ENCODE results near the gene FRAT2. TPM values are rescaled to one million over a fixed set of nuclear protein-coding genes. Genes with fewer than 3 reads are reported as not detected.

FRAT2 gene, protein sequence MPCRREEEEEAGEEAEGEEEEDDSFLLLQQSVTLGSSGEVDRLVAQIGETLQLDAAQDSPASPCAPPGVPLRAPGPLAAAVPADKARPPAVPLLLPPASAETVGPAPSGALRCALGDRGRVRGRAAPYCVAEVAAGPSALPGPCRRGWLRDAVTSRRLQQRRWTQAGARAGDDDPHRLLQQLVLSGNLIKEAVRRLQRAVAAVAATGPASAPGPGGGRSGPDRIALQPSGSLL
- total RNA-seq (2014; rRNA removed; shearing (Covaris generic)), result 21.3 and 21.7 TPM in 2 replicates

DNA sequence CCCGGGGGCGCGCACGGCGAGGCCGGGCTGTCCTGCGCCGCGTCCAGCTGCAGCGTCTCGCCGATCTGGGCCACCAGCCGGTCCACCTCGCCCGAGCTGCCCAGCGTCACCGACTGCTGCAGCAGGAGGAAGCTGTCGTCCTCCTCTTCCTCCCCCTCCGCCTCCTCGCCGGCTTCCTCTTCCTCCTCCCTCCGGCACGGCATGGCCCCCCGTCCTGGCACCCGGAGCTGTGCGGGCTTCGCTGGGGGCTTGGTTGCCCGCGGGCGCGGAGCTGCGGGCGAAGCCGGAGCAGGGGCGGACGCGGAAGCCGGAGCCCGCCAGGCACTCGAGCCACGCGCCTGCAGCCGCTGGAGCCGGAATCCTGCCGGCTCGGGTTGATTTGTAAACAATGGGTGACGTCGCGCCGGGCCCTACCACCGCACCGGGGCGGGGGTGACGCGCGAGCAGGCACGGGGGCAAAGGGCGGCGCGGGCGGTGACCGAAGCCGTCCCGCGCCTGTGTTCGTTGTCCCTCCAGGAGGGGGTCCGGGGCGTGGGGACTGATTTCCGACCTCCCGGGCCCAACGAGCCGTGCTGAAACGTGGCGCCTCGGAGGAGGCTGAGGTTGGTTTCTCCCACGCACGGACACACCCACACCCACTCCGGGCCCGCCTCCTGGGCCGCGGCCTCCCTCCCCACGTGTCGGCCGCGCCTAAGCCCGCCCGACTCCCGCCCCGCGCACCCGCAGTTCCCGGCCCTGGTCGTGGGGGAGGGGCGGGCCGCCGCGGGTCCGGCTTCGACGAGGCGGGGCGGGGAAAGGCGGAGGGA, at the start of gene FRAT2:
TSS of gene FRAT2 (minus strand) at position 360 of the 806 bp plus-strand sequence. CDS start at position 203, 157 bp downstream.

DNA sequence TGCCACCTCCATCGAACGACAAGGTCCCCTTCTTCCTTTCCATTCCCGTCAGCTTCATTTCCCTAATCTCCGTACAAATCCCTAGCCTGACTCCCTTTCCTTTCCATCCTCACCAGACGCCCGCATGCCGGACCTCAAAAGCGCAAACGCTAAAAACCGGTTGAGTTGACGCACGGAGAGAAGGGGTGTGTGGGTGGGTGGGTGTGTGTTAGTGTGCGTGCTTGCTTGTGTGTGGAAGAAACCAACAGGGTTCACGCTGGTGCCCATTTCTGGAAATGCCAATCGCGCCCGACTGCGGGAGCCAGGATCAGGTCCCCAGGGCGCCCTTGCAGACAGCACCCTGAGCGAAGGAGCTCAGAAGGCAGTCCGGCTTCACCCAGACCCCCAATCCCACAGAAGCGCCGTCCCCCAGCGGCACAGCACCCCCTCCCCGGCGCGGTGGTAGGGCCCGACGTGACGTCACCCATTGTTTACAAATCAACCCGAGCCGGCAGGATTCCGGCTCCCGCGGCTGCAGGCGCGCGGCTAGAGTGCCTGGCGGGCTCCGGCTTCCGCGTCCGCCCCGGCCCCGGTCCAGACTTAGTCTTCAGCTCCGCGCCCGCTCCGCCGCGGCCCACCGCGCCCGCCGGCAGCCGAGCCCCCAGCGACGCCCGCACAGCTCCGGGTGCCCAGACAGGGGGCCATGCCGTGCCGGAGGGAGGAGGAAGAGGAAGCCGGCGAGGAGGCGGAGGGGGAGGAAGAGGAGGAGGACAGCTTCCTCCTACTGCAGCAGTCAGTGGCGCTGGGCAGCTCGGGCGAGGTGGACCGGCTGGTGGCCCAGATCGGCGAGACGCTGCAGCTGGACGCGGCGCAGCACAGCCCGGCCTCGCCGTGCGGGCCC, 15.5 kb downstream of the FRAT2 start, which contains the start of gene FRAT1:
TSS of gene FRAT1 (plus strand) at position 500 of the 880 bp plus-strand sequence. CDS start at position 683, 183 bp downstream.

DNA sequence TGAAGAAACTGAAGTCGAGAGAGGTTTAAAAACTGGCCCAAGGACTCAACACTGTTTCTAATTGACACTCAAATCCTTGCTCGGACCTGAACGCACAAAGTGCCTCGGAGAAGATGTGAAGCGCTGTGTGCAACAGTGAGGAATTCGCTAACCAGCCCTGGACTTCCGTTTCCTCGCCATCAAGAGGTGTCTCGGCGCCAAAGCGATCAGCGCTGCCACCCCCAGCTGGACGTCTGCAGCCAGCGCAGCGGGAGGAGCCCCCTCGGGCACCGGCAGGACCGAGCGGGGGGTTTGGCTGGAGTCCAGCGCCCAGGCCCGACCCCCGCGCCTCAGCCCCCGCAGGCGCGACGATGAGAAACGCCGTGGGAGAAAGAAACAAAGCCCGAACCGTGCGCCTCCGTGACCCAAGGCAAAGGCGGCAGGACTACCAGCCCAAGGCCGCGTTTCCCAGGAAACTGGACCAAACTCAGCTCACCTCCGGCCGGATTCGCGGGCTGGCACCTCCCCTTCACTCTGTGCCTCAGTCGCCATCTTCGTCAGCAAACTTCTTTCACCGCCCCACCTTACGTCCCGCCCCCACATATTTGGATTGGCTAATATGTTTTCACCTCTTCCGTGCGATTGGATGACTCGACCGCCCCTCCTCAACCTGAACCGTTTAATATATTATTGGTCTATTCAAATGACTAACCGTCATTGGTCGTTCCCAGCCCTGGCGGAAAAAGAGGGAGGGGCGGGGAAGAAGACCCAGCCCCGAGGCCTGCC, 42.2 kb downstream of the FRAT2 start, which contains the start of gene ARHGAP19:
TSS of gene ARHGAP19 (minus strand) at position 541 of the 765 bp plus-strand sequence. CDS start at position 531, 10 bp downstream.

Small RNA genes lying within 50 kb of the gene (small RNA-seq; reads per million reads assigned to genes)
- gene RF00017, result not detected

Other genes starting within 250 kb of the FRAT2 start
- 0.03 TPM in 1 of 2 replicates, not detected in the other for gene SLIT1, start 148.8 kb downstream of the FRAT2 start, total RNA-seq (2014; rRNA removed; shearing (Covaris generic))
- gene ARHGAP19, start 42.1 kb downstream of the FRAT2 start, total RNA-seq (2014; rRNA removed; shearing (Covaris generic)), result 11.8 and 11.9 TPM in 2 replicates
- gene FRAT1, start 15.5 kb downstream of the FRAT2 start, total RNA-seq (2014; rRNA removed; shearing (Covaris generic)), result 4.5 and 5.4 TPM in 2 replicates
- 130 and 131 TPM in 2 replicates for gene RRP12, start 66.6 kb upstream of the FRAT2 start, total RNA-seq (2014; rRNA removed; shearing (Covaris generic))
- gene PGAM1, start 91.5 kb upstream of the FRAT2 start, total RNA-seq (2014; rRNA removed; shearing (Covaris generic)), result 385 and 387 TPM in 2 replicates
- 49.7 and 58.5 TPM in 2 replicates for gene EXOSC1, start 111.3 kb upstream of the FRAT2 start, total RNA-seq (2014; rRNA removed; shearing (Covaris generic))
- gene ZDHHC16, start 111.4 kb upstream of the FRAT2 start, total RNA-seq (2014; rRNA removed; shearing (Covaris generic)), result 35.8 and 46.0 TPM in 2 replicates
- 83.7 and 120 TPM in 2 replicates for gene MMS19, start 163.7 kb upstream of the FRAT2 start, total RNA-seq (2014; rRNA removed; shearing (Covaris generic))
- 16.2 and 24.7 TPM in 2 replicates for gene UBTD1, start 164.2 kb upstream of the FRAT2 start, total RNA-seq (2014; rRNA removed; shearing (Covaris generic))
- gene ANKRD2, start 238.1 kb upstream of the FRAT2 start, total RNA-seq (2014; rRNA removed; shearing (Covaris generic)), result 0.37 and 0.57 TPM in 2 replicates
- 1.7 and 1.9 TPM in 2 replicates for gene HOGA1, start 249.7 kb upstream of the FRAT2 start, total RNA-seq (2014; rRNA removed; shearing (Covaris generic))

Measured in A375 (cell line).